GM10266 (cell line): ENCODE data around the gene STIMATE.

Experiments
- DNase-seq: peaks from one replicate; pipeline ENCODE4 v3.0.0; 2012; ENCODE audit errors: extremely low spot score
- TF ChIP-seq, protein P1 (sequence below): IDR thresholded peaks from 2 replicates; pipeline ENCODE4 v1.5.1; 2012; ENCODE audit warnings: mild to moderate bottlenecking, low read depth; ENCODE audit not compliant: control insufficient read depth, insufficient read depth; ENCODE audit errors: missing control alignments

STIMATE gene

DNA sequence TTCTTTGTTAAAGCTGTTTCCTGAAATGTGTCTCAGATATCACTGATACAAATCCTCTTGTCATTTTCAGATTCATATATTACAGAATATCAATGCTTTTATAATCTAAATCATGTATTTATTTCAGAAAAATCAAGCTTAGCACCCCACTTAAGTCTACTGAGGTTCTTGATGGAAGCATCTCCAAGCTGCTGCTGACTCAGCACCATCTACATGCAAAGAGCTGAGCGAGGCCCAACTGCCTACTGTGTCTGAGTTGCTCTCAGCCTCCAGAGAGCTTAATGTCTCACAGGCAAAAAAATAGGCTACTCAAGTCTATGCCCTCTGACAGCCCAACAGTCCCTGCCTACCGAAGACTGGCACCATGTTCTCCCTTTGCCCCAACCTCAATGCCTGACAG lies 29.2 kb upstream of the STIMATE start:
- TF ChIP-seq, protein P1, sequence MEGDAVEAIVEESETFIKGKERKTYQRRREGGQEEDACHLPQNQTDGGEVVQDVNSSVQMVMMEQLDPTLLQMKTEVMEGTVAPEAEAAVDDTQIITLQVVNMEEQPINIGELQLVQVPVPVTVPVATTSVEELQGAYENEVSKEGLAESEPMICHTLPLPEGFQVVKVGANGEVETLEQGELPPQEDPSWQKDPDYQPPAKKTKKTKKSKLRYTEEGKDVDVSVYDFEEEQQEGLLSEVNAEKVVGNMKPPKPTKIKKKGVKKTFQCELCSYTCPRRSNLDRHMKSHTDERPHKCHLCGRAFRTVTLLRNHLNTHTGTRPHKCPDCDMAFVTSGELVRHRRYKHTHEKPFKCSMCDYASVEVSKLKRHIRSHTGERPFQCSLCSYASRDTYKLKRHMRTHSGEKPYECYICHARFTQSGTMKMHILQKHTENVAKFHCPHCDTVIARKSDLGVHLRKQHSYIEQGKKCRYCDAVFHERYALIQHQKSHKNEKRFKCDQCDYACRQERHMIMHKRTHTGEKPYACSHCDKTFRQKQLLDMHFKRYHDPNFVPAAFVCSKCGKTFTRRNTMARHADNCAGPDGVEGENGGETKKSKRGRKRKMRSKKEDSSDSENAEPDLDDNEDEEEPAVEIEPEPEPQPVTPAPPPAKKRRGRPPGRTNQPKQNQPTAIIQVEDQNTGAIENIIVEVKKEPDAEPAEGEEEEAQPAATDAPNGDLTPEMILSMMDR: no peak
- no peak for DNase-seq

DNA sequence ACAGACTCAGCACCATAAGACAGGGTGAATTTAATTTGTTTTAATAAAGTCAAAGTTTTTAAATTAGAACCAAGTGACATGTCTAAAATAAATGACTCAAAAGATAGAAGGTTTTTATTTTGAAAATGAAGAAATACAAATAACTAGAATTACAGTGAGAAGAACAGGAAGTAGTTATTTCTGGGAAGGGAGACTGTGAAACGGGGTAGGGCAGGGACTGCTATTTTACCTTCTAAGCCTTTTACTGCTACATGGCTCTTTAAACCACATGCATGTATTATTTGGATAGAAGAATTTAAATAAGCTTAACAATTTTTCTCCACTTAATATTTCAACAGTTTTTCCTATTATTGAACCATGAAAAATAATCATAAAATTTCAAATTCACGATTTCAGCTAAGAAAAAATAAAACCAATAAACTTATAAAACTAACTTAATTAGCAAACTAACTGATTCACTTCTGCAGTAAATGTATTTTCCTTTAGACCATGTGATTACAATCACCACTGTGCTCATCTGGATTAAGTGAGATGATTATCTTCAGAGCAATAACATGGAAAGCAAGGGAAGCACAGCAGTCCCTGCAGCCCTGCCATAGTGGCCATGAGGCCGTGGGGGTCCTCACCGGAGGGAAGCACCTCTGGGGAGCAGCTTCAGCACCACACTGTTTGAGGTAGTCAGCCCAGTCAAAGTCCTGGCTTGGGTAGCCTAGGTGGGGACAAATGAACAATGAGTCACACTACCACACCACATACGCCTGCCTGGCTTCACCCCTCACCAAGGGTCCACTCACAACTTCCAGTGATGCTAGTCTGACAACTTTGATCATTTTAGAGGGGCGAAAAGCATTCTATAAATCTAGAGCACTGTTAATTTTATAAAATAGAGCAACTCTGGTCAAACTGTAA lies 28.3 kb upstream of the STIMATE start:
- DNase-seq: no peak
- TF ChIP-seq, protein P1: no peak

DNA sequence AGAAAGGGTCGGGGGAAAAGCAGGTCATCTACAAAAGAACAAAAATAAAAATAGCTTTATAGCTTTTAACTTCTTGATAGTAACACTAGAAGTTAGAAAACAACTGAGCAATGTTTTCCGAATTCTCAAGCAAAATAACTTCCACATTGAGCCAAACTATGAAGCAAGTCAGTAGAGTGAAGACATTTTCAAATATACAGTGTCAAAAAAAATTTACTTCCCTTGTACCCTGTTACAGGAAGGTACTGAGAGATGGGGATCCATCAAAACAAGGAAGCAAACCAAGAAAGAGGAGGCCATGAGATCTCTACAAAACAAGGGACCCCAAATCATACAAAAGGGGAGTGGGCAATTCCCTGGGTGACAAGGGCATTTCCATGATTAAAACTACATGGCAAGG lies 26.6 kb upstream of the STIMATE start:
- no peak for DNase-seq
- TF ChIP-seq, protein P1: no peak

DNA sequence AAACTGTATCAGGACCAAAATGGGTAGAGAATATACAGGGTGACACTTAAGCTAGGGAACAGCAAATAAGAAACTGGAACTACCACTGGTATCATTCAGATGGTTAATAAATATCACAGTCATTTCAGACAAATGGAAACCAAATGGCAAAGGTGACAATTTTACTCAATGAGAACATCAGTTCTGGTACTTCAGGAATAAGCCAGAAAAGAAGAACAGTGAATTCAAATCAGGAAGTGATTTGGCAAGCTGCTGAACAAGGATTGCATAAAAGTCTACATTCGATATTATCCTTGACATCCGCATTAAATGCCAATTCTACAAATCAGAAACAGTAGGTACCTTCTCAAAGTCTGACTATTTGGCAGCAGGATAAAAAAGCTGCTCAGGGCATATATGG lies 23.5 kb upstream of the STIMATE start:
- TF ChIP-seq, protein P1: no peak
- no peak for DNase-seq

DNA sequence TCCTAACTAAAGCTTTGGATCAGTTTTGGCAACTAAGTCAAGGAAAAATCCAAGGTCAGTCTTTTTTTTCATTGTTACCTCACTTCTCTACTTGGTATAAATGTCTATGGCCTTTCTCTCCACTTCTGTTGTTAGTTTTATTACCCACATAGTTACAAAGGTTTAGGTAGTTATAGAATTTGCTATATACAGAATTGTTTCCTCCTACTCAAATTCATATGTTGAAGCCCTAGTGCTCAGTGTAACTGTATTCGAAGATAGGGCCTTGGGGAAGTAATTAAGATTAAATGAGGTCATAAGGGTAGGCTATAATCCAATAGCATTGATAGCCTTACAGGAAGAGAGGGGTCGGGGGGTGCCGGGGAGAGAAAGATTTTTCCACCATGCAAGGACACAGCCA lies 19.7 kb upstream of the STIMATE start:
- TF ChIP-seq, protein P1: no peak
- DNase-seq: no peak

DNA sequence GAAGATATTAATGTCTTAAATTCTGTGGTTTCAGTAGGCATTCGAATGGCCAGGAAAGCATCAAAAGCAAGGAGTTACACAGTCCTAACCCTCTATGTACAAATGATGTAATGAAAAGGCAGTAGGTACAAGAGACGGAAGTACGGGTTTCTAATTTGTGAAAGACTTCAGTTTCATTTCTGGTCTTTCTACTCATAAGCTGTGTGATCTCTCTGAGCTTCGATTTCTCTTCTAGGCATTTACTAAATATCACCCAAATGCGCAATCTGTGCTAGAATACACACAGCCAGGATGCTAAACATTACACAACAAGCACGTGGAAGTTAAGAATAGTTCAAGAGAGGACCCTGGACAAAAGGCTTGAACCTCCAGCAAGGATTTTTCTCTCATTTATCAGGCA lies 17.9 kb upstream of the STIMATE start:
- TF ChIP-seq, protein P1: no peak
- no peak for DNase-seq
